GM23338 (cell line): ENCODE data around the gene OR10C1.

ENCODE experiments used
- CREB1 ChIP-seq: fragments of 250-450 bp; sonication (Bioruptor Pico); IDR thresholded peaks from 2 replicates; pipeline ENCODE4 v1.5.0; 2020; ENCODE audit warnings: low read depth, mild to moderate bottlenecking, moderate library complexity
- CTCF ChIP-seq, 2 experiments: fragments of 200-600 bp in 1 of 2; sonication (generic) in 1 of 2; conservative IDR thresholded peaks; 2 replicates each; pipeline versions ENCODE4 v1.5.1 to v1.6.1; 2016 to 2017; ENCODE audit warnings: antibody characterized with exemption in 2 of 2, low read depth in 2 of 2, mild to moderate bottlenecking in 2 of 2, moderate library complexity in 1 of 2
- ETS1 ChIP-seq: IDR thresholded peaks from 2 replicates; pipeline ENCODE4 v1.6.1; 2016; ENCODE audit warnings: antibody characterized with exemption
- EZH2 ChIP-seq: fragments of 200-600 bp; sonication (generic); IDR thresholded peaks from one replicate; pipeline ENCODE4 v1.8.0; 2017; ENCODE audit warnings: antibody characterized with exemption, mild to moderate bottlenecking, low read depth; ENCODE audit not compliant: unreplicated experiment
- EZH2phosphoT487 ChIP-seq: fragments of 200-600 bp; sonication (generic); IDR thresholded peaks from one replicate; pipeline ENCODE4 v1.8.1; 2018; ENCODE audit warnings: antibody characterized with exemption; ENCODE audit not compliant: unreplicated experiment
- JUNB ChIP-seq: IDR thresholded peaks from one replicate; pipeline ENCODE4 v1.6.1; 2016; ENCODE audit warnings: antibody characterized with exemption; ENCODE audit not compliant: unreplicated experiment
- POLR2AphosphoS5 ChIP-seq: IDR thresholded peaks from 2 replicates; pipeline ENCODE4 v1.6.1; 2016; ENCODE audit warnings: antibody characterized with exemption, low read depth
- REST ChIP-seq: IDR thresholded peaks from one replicate; pipeline ENCODE4 v1.6.1; 2018; ENCODE audit warnings: antibody characterized with exemption; ENCODE audit not compliant: unreplicated experiment
- ZNF331 ChIP-seq: fragments of 250-450 bp; sonication (Bioruptor Pico); IDR thresholded peaks from 2 replicates; pipeline ENCODE4 v1.5.0; 2020; ENCODE audit warnings: low read depth, mild to moderate bottlenecking, moderate library complexity

- TF ChIP-seq CTCF (conservative IDR thresholded peaks at IDR 0.05; ENCODE audit: low read depth in 2 of 2) (no peak; a peak in 1 of 4 replicates), POLR2AphosphoS5 (no peak), EZH2phosphoT487 (no peak), EZH2 (no peak), REST (no peak), ETS1 (no peak), JUNB (no peak), CREB1 (CRISPR knock-in tag) (no peak), ZNF331 (no peak)
Measured at GRCh38 chr6:29487660-29488059, 48.6 kb downstream of the OR10C1 start, which contains the start of gene MAS1L.
